Stimulated activated naive CD4-positive, alpha-beta T cell (primary cell): Measurements from ENCODE around the gene PRKCA.
"Not testable (repeated sequence)": the region's sequence is repeated elsewhere in the genome, so short reads cannot be mapped to it uniquely, and the experiment has no call there.

Experiments
- DNase-seq, 6 experiments: peaks; one replicate each; lab custom pipeline; 2025; lab: John Stamatoyannopoulos, UW

Gene PRKCA

GRCh38 chr17:66351701-66352100, 49.3 kb downstream of the PRKCA start:
- DNase-seq, result no peak

DNA sequence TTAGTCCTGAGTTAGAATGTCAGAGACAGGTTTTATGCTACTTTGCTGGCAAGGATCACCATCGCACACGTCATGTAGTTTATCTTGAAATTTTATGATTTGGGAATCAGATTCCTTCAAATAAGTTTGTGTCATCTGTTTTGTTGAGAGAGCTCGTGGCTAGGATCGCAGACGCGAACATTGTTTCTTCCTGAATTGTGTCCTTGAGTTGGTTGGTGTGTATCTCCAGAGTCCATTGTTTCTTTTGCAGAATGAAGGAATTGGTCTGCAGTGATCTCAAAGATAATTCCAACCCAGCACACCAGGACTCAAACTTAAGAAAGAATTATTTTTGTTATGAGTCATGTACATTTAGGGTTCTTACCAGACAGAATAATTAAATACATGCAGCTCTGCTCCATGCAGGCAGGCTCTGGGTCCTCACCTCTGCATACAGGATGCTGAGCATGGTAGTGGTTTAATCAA, 51.6 kb downstream of the PRKCA start:
- DNase-seq, result no peak

GRCh38 chr17:66354472-66354871, 52.1 kb downstream of the PRKCA start:
- DNase-seq, result no peak

DNA sequence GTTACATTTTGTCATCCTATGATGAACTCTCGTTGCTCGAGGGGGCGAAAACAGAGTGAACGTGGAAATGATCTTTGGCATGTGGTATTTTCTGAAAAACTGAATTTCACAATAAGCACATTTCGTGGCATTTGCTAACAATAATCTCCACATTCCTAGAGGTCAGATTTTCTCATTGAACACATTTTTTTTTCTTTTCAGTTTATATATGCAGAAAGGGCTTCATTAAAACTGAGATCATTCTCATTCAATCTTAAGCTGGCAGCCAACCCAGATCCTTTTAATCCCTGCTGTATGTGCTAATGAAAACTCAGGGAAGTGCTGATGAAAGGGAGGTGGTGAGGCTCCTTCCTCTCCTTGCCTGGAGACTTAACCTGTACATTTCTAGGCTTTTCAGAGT, 52.6 kb downstream of the PRKCA start:
- DNase-seq, result no peak

- no peak for DNase-seq
These were observed 53.1 kb downstream of the PRKCA start for GRCh38 chr17:66355510-66355909.

- DNase-seq, result no peak
These were observed 54.6 kb downstream of the PRKCA start for GRCh38 chr17:66357037-66357436.

DNA sequence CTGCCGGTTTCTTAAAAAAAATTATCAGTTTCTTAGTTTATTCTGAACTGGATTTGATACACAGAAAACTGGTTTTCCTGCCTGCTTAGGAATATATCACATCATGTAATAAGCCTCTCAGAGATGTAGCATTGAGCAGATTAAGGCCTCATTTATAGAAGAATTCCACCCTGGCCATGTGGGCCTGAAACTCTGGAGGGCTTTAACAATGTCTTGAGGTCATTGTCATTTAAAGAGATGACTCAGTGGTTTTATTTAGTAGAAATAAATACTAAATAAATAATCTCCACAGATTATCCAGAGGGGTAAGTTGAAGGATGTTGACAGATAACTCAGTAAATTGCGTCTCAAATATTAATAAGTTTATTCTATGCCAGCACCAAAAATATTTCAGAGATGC, 56.9 kb downstream of the PRKCA start:
- DNase-seq, result no peak

GRCh38 chr17:66360961-66361565, 58.6 kb downstream of the PRKCA start:
- not testable (repeated sequence) for DNase-seq

GRCh38 chr17:66364508-66364907, 62.1 kb downstream of the PRKCA start:
- DNase-seq, result no peak

DNA sequence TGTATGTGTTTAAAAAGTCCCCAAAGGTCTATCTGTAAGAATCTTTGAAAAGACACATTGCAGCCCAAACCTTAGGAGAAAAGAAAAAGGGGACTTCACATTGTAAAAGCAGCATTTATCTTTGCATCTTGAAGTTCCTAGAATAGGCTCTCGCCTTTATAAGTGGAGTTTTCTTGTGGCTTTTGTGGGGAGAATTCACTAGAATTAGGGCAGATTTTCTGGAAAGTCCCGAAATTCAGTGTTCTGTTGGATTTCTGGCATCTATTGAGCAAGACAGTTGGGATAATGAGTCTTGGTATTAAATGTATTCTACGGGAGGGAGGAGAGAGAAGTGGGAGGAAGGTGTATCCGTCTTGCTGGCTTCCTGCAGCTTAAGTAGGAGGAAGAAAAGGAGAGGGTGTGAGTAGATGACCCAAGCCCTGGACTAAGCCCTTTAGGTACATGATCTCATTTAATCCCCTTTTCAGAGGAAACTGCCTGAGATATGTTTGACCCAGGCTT, 62.6 kb downstream of the PRKCA start:
- no peak for DNase-seq

DNA sequence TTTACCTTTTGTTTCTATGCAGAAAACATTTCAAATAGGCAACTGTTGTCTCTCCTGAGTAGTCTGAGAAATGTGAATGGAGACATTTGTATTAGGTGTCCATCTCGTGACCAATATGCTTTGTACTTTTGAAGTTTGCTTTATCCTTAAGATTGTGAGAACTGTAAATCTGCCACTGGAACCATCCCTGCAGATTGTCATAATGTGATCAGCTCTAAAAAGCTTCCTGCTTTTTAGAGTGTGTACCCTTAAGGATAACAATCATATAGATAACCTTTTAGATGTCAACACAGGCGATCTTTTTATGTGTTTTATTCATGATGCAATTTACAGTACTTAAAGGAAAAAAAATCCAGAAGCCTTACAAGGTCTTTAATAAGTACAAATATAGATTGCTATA, 63.5 kb downstream of the PRKCA start:
- DNase-seq, result no peak

- DNase-seq, result no peak
These were observed 64.7 kb downstream of the PRKCA start for GRCh38 chr17:66367107-66367506.

DNA sequence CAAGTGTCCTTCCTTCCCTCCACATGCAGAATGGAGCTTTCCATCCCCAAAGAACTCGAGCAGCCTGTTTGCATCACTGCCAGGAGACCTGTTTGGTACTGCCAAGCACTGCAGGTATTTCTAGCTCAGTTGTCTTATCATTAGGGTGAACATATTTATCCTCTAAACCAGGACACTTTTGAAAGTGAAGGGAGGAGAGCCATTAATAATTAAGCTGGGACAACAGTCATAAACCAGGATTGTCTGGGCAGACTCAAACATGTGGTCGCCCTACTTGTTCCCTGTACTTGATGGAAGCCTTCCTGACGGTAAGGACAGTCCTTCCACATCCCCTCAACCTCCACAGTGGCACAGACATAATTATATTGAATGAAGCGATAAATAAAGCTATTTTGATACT, 67.4 kb downstream of the PRKCA start:
- DNase-seq, result no peak

DNA sequence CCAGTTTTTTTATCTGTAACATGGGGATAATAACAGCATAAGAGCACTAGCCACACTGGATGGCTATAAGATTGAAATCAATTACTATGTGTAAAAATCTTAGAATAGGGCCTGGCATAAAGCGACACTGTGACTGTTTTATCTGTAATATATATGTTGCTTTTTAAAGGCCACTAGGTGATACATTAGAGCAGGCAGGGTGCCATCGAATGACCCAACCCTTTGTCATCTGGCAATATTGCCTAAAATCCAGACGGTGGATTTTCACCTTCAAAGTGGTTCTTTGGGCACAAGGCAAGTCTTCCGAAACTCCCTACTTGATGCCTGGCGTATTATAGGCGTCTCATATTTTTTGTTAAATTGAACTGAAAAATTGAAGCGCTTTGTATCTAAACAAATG, 69.1 kb downstream of the PRKCA start:
- DNase-seq, result no peak

- DNase-seq, result no peak
These were observed 69.8 kb downstream of the PRKCA start for GRCh38 chr17:66372182-66372581.

GRCh38 chr17:66373079-66373478, 70.7 kb downstream of the PRKCA start:
- no peak for DNase-seq

DNA sequence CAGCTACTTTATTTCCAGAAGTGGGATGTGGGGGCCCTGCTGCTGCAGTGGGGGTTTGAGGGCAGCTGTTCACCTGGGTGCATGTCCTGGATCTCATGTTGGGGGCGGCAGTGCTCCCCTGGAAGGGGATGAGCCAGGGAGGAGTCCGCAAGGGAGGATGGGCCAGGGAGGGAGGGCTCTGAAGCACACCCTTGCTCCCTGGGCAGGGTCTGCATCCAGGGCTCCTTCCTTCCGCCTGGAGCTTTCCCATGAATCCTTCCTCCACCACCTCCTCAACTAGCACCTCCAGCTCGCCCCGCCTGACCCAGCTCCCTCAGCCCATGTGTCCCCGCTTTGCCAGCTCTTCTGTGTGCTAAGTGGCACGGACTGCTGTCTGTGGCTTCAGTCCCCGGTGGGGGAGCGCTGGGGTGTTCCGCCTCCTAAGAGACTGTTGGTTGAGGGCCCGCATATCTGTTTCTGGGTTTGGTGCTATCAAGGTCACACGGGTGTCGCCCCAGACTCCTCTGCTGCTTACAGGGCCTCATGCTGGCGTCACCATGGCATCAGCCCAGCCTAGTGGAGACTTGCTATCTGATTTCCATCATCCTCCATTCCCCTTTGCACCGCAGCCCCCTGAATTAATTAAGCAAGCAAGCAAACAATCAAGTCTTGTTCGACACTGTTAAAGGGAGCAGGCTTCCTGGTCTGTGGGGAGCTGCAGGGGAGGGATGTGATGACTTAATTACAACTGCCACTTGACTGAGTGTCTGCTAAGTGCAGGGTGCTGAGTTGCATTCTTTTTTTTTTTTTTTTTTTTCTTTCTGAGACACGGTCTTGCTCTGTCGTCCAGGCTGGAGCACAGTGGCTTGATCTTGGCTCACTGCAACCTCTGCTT, 71.8 kb downstream of the PRKCA start:
- peak in 5 of 6 experiments; percentile 11 to 39 (median 34) for DNase-seq

GRCh38 chr17:66375121-66375520, 72.7 kb downstream of the PRKCA start:
- DNase-seq, result no peak

GRCh38 chr17:66378296-66378695, 75.9 kb downstream of the PRKCA start:
- no peak for DNase-seq

GRCh38 chr17:66379544-66379943, 77.1 kb downstream of the PRKCA start:
- DNase-seq, result no peak

DNA sequence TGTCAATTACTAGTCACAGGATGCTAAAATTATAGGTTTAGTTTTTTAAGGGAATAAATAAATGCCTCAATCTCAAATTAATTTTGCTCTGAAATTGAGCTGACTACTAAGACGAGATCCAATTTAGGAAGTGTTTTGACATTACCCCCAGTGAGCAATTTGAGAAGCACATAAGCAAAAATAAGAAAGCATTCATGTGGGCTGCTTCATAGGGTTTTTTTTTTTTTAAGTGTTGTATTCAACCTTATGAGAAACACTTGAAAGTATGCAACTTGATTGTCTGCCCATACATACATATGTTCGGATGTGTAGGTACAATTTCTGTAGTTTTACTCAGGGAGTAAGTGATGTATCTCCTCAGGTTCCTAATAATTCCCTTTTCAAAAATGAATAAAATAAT, 77.6 kb downstream of the PRKCA start:
- DNase-seq, result no peak

DNA sequence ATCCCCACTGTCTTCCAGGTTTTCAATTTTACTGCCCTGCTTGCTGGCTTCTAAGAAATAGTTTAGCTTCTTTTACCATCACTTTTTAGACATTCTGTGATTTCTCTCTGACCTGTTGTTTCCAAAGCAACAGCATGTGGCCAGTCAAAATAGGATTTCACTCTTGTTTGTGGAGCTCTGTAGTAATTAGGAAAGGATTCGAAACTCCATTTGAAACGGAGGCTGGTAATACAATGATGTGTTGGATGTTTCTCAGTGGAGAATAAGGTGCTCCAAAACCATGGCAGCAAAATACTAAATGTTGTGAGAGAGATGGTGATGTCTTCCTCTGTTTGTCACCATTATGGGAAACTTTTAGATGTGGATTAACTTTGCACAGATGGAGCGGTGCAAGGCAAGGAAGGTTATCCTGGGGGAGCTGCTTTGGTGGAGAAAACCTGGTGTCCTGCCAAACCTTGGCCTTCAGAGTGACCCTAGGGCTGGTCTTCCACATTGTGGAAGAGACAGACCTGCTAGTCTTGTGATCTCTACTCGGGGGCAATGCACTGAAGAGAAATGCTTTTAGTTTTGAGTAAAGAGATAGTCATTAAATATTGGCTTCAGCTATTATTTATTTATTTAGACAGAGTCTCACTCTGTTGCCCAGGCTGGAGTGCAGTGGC, 79.4 kb downstream of the PRKCA start:
- no peak for DNase-seq

- DNase-seq, result no peak
These were observed 80.9 kb downstream of the PRKCA start for GRCh38 chr17:66383333-66383732.
